A549 (cell line): Measurements from ENCODE around the gene PKD2L1.
"Not testable (repeated sequence)": the region's sequence is repeated elsewhere in the genome, so short reads cannot be mapped to it uniquely, and the experiment has no call there.

Experiments used
- BHLHE40 ChIP-seq: IDR thresholded peaks from 2 replicates; pipeline ENCODE4 v1.6.1; 2012; ENCODE audit warnings: low read depth, low read length, inconsistent platforms
- CTCF ChIP-seq: fragments of >200 bp; sonication (Bioruptor Twin); formaldehyde crosslinking; IDR thresholded peaks from 3 replicates; pipeline ENCODE4 v1.5.1; 2016
- GATA3 ChIP-seq: IDR thresholded peaks from 2 replicates; pipeline ENCODE4 v1.6.1; 2012; ENCODE audit warnings: borderline replicate concordance
- JUNB ChIP-seq: fragments of >200 bp; sonication (Bioruptor Twin); formaldehyde crosslinking; IDR thresholded peaks from 2 replicates; pipeline ENCODE4 v1.6.1; 2016
- MAFK ChIP-seq: fragments of 450-650 bp; IDR thresholded peaks from 2 replicates; pipeline ENCODE4 v1.6.1; 2014; ENCODE audit not compliant: partially characterized antibody
- POLR2A ChIP-seq: IDR thresholded peaks from 2 replicates; pipeline ENCODE4 v1.6.1; 2012; ENCODE audit warnings: mild to moderate bottlenecking, low read length
- RNF2 ChIP-seq: fragments of 200-600 bp; sonication (generic); IDR thresholded peaks from 2 replicates; pipeline ENCODE4 v1.6.1; 2016; ENCODE audit warnings: low read depth, mild to moderate bottlenecking, antibody characterized with exemption, moderate library complexity, borderline replicate concordance
- SREBF2 ChIP-seq: fragments of 450-650 bp; IDR thresholded peaks from 2 replicates; pipeline ENCODE4 v1.6.1; 2014; ENCODE audit warnings: mild to moderate bottlenecking, moderate library complexity
- ZFP36 ChIP-seq: fragments of 450-650 bp; IDR thresholded peaks from 2 replicates; pipeline ENCODE4 v1.6.1; 2014; ENCODE audit warnings: borderline replicate concordance; ENCODE audit not compliant: partially characterized antibody

GRCh38 chr10:100285326-100285725 is 44.7 kb downstream of the PKD2L1 start:
- TF ChIP-seq GATA3, CTCF, ZFP36, POLR2A, SREBF2, BHLHE40, MAFK, RNF2, JUNB: not testable (repeated sequence)
